Muscle layer of colon (tissue), 2 donors: ENCODE measurements around the gene ICA1.
"Not testable (repeated sequence)": the region's sequence is repeated elsewhere in the genome, so short reads cannot be mapped to it uniquely, and the experiment has no call there.

Experiments
- H3K27ac ChIP-seq: one replicate; pipeline ENCODE4 v1.7.0; 2013; ENCODE audit warnings: low read depth, mild to moderate bottlenecking, low read length, moderate library complexity
- H3K27me3 ChIP-seq, 2 donors: one replicate each; pipeline ENCODE4 v1.7.0; 2013; ENCODE audit warnings: low read length in 2 of 2, mild to moderate bottlenecking in 2 of 2; ENCODE audit not compliant: insufficient read depth in 2 of 2, control insufficient read depth in 1 of 2
- H3K36me3 ChIP-seq: one replicate; pipeline ENCODE4 v1.7.0; 2013; ENCODE audit warnings: mild to moderate bottlenecking, low read length; ENCODE audit not compliant: insufficient read depth
- H3K4me1 ChIP-seq: one replicate; pipeline ENCODE4 v1.7.0; 2013; ENCODE audit warnings: mild to moderate bottlenecking, low read length; ENCODE audit not compliant: insufficient read depth
- H3K4me3 ChIP-seq, 2 donors: one replicate each; pipeline ENCODE4 v1.7.0; 2013; ENCODE audit warnings: low read length in 2 of 2, low read depth in 1 of 2, mild to moderate bottlenecking in 1 of 2, moderate library complexity in 1 of 2
- H3K9ac ChIP-seq: one replicate; pipeline ENCODE4 v1.7.0; 2013; ENCODE audit warnings: low read length
- H3K9me3 ChIP-seq: one replicate; pipeline ENCODE4 v1.7.0; 2013; ENCODE audit warnings: mild to moderate bottlenecking, low read length
- donor health status: abdominal sarcoma.
- donor health status: Adenocarcinoma of cecum.

ICA1 gene

DNA sequence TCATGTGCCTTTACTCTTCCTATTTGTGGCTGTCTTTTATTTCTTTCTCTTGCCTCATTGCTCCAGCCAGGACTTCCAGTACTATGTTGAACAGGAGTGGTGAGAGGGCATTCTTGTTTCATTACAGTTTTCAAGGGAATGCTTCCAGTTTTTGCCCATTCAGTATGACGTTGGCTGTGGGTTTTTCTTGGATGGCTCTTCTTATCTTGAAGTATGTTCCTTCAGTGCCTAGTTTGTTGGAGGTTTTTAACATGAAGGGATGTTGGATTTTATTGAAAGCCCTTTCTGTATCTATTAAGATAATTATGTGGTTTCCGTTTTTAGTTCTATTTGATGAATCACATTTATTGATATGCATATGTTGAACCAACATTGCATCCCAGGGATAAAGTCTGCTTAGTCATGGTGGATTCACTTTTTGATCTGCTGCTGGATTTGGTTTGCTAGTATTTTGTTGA lies 196.6 kb downstream of the ICA1 start:
- Histone ChIP-seq H3K9me3 (no peaks in the 10 kb centered on the region), H3K27me3 (no peaks in the 10 kb centered on the region), H3K4me1 (no peaks in the 10 kb centered on the region), H3K36me3 (no peaks in the 10 kb centered on the region), H3K27ac (no peak overlapping the region), H3K4me3 (no peak overlapping the region), H3K9ac (no peak overlapping the region)

DNA sequence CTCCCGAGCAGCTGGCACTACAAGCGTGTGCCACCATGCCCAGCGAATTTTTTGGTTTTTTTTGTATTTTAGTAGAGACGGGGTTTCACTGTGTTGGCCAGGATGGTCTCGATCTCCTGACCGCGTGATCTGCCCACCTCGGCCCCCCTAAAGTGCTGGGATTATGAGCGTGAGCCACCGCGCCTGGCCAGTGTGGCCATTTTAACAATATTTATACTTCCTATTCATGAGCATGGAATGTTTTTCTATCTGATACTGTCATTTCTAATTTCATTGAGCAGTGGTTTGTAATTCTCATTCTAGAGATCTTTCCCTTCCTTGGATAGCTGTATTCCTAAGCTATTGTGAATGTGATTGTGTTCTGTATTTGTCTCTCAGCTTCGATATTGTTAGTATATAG lies 197.1 kb downstream of the ICA1 start:
- H3K4me1 ChIP-seq = no peaks in the 10 kb centered on the region
- H3K27ac ChIP-seq = no peak overlapping the region
- H3K4me3 ChIP-seq = no peak overlapping the region
- no peaks in the 10 kb centered on the region for H3K9me3 ChIP-seq
- H3K27me3 ChIP-seq = no peaks in the 10 kb centered on the region
- no peak overlapping the region for H3K9ac ChIP-seq
- no peaks in the 10 kb centered on the region for H3K36me3 ChIP-seq

DNA sequence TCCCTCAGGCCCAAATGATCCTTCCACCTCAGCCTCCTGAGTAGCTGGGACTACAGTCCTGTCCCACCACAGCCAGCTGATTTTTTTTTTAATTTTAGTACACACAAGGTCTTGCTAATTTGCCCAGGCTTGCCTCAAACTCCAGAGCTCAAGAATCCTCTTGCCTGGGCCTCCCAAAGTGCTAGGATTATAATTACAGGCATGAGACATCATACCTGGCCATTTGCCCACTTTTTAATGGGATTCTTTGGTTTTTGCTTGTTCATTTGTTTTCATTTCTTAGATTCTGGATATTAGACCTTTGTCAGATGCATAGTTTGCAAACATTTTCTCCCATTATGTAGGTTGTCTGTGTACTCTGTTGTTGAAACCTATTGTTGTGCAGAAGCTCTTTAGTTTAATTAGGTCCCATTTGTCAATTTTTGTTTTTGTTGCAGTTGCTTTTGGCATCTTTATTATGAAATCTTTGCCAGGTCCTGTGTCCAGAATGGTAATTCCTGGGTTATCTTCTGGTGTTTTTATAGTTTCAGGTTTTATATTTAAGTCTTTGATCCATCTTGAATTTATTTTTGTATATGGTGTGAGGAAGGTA lies 198.2 kb downstream of the ICA1 start:
- Histone ChIP-seq H3K27ac (no peak overlapping the region), H3K4me1 (no peaks in the 10 kb centered on the region), H3K9ac (no peak overlapping the region), H3K9me3 (no peaks in the 10 kb centered on the region), H3K4me3 (no peak overlapping the region), H3K27me3 (no peaks in the 10 kb centered on the region), H3K36me3 (no peaks in the 10 kb centered on the region)

DNA sequence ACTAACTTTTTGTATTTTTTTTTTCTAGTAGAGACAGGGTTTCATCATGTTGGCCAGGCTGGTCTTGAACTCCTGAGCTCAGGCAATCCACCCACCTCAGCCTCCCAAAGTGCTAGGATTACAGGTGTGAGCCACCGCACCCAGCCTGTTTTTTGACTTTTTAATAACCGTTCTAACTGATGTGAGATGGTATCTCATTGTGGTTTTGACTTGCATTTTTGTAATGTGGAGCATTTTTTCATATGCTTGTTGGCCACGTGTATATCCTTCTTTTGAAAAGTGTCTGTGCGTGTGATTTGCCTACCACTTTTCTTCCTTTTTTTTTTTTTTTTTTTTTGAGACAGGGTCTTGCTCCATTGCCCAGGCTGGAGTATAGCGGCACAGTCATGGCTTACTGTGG lies 198.7 kb downstream of the ICA1 start:
- not testable (repeated sequence) for H3K36me3 ChIP-seq, H3K27me3 ChIP-seq, H3K4me1 ChIP-seq, H3K27ac ChIP-seq, H3K9ac ChIP-seq, H3K9me3 ChIP-seq, H3K4me3 ChIP-seq
